Smooth muscle cell (in vitro differentiated cells): ENCODE data around the gene TSPAN9. TPM values are rescaled to one million over a fixed set of nuclear protein-coding genes. Genes with fewer than 3 reads are reported as not detected.

Experiments
- DNase-seq: peaks from one replicate; lab custom pipeline; 2025; ENCODE audit not compliant: unreplicated experiment; lab: John Stamatoyannopoulos, UW
- H2AFZ ChIP-seq: fragments of 200-600 bp; sonication (generic); 2 replicates; pipeline ENCODE4 v1.6.0; 2016; ENCODE audit warnings: antibody characterized with exemption, low read depth, mild to moderate bottlenecking
- H3F3A ChIP-seq: fragments of 200-600 bp; sonication (generic); 2 replicates; pipeline ENCODE4 v1.6.0; 2017; ENCODE audit warnings: antibody characterized with exemption, low read depth
- H3K27ac ChIP-seq: fragments of 200-600 bp; sonication (generic); 2 replicates; pipeline ENCODE4 v1.5.1; 2016; ENCODE audit warnings: low read depth, mild to moderate bottlenecking
- H3K27me3 ChIP-seq: fragments of 200-600 bp; sonication (generic); 2 replicates; pipeline ENCODE4 v1.6.1; 2016; ENCODE audit warnings: low read depth, mild to moderate bottlenecking
- H3K36me3 ChIP-seq: fragments of 200-600 bp; sonication (generic); 2 replicates; pipeline ENCODE4 v1.5.1; 2016; ENCODE audit warnings: low read depth
- H3K4me1 ChIP-seq: fragments of 200-600 bp; sonication (generic); 2 replicates; pipeline ENCODE4 v1.5.1; 2016; ENCODE audit warnings: low read depth
- H3K4me2 ChIP-seq: fragments of 200-600 bp; sonication (generic); 2 replicates; pipeline ENCODE4 v1.6.0; 2016; ENCODE audit warnings: mild to moderate bottlenecking
- H3K4me3 ChIP-seq: fragments of 200-600 bp; sonication (generic); 2 replicates; pipeline ENCODE4 v1.5.1; 2016; ENCODE audit warnings: mild to moderate bottlenecking
- H3K79me2 ChIP-seq: fragments of 200-600 bp; sonication (generic); 2 replicates; pipeline ENCODE4 v1.6.0; 2016; ENCODE audit warnings: low read depth, mild to moderate bottlenecking
- H3K9ac ChIP-seq: fragments of 200-600 bp; sonication (generic); 2 replicates; pipeline ENCODE4 v1.6.0; 2016; ENCODE audit warnings: low read depth
- H3K9me3 ChIP-seq: fragments of 200-600 bp; sonication (generic); replicated peaks from 2 replicates; pipeline ENCODE4 v1.5.1; 2016; ENCODE audit warnings: low read depth
- H4K20me1 ChIP-seq: fragments of 200-600 bp; sonication (generic); 2 replicates; pipeline ENCODE4 v1.6.0; 2016; ENCODE audit warnings: low read depth
- CTCF ChIP-seq: fragments of 200-600 bp; sonication (generic); IDR thresholded peaks from 2 replicates; pipeline ENCODE4 v1.5.1; 2017; ENCODE audit warnings: borderline replicate concordance, mild to moderate bottlenecking, antibody characterized with exemption; ENCODE audit not compliant: insufficient read depth, poor library complexity, severe bottlenecking
- WGBS: methylation state at CpG from one replicate; pipeline ENCODE4 v1.1.7; 2016; ENCODE audit warnings: low lambda C conversion rate; 5-methylcytosine and 5-hydroxymethylcytosine counted together
- polyA plus RNA-seq: library from polyadenylated mRNA; unstranded; fragments of >200 nt; fragmentation: Nextera tagmentation; extraction: Ambion mirVana; gene quantifications from 2 replicates; pipeline ENCODE4 v1.2.1, GENCODE V29; 2016
- total RNA-seq: library from RNA; depleted of rRNA; stranded (reverse); fragments of >200 nt; gene quantifications from 2 replicates; pipeline ENCODE4 v1.2.3, GENCODE V29; 2014

The TSPAN9 gene
- total and polyA plus RNA-seq, 2 experiments from 2014 or later, result 17.7 to 29.8 TPM

GRCh38 chr12:3196488-3196887 is 119.3 kb downstream of the TSPAN9 start:
- H3K4me3 ChIP-seq, result no peak overlapping the region
- TF ChIP-seq CTCF, result no peak
- H3F3A ChIP-seq, result no peaks in the 10 kb centered on the region
- H3K36me3 ChIP-seq, result no peaks in the 10 kb centered on the region
- peaks cover 14% of the 10 kb centered on the region for H3K4me1 ChIP-seq
- no peak overlapping the region for H3K27ac ChIP-seq
- H3K9me3 ChIP-seq, result no peaks in the 10 kb centered on the region
- H4K20me1 ChIP-seq, result peaks cover 89% of the 10 kb centered on the region
- no peaks in the 10 kb centered on the region for H3K79me2 ChIP-seq
- H3K4me2 ChIP-seq, result no peak overlapping the region
- no peak overlapping the region for H3K9ac ChIP-seq
- H3K27me3 ChIP-seq, result peaks cover 16% of the 10 kb centered on the region
- WGBS, result 56% methylated on average over 1 of the region's 1 CpG
- DNase-seq, result no peak
- no peak overlapping the region for H2AFZ ChIP-seq

GRCh38 chr12:3197131-3197818 is 120.1 kb downstream of the TSPAN9 start:
- Histone ChIP-seq H2AFZ (no peak overlapping the region), H3K9me3 (no peaks in the 10 kb centered on the region), H3F3A (no peaks in the 10 kb centered on the region), H3K36me3 (no peaks in the 10 kb centered on the region), H3K4me3 (no peak overlapping the region), H3K4me1 (peaks cover 17% of the 10 kb centered on the region), H3K9ac (no peak overlapping the region), H3K79me2 (no peaks in the 10 kb centered on the region), H3K27me3 (peaks cover 23% of the 10 kb centered on the region), H3K4me2 (no peak overlapping the region), H3K27ac (no peak overlapping the region), H4K20me1 (peaks cover 89% of the 10 kb centered on the region)
- no peak for DNase-seq
- WGBS, result 94% methylated on average over 8 of the region's 8 CpGs
- TF ChIP-seq CTCF, result no peak

GRCh38 chr12:3199551-3200031 is 122.4 kb downstream of the TSPAN9 start:
- no peak for TF ChIP-seq CTCF
- H3K4me2 ChIP-seq, result peak overlapping the region; percentile 98
- WGBS, result 6% methylated on average over 38 of the region's 45 CpGs
- H3K27ac ChIP-seq, result no peak overlapping the region
- H3K36me3 ChIP-seq, result no peaks in the 10 kb centered on the region
- no peaks in the 10 kb centered on the region for H3K9me3 ChIP-seq
- no peak overlapping the region for H2AFZ ChIP-seq
- H3K4me1 ChIP-seq, result peaks cover 17% of the 10 kb centered on the region
- no peaks in the 10 kb centered on the region for H3F3A ChIP-seq
- no peak overlapping the region for H3K9ac ChIP-seq
- peak overlapping the region; percentile 57 for H3K4me3 ChIP-seq
- no peak for DNase-seq
- H4K20me1 ChIP-seq, result peaks cover 89% of the 10 kb centered on the region
- H3K79me2 ChIP-seq, result no peaks in the 10 kb centered on the region
- peaks cover 23% of the 10 kb centered on the region for H3K27me3 ChIP-seq
